ENCODE data around the gene B4GAT1. TPM values are rescaled to one million over a fixed set of nuclear protein-coding genes. Genes with fewer than 3 reads are reported as not detected.

B4GAT1 gene
- total and polyA plus RNA-seq, 2 of the 4 experiments (the other 2 are of a cell fraction), result 10.6 to 18.4 TPM

GRCh38 chr11:66315921-66316811 is 31.3 kb downstream of the B4GAT1 start:
- H3K18ac ChIP-seq (ENCODE audit: low read depth, low read length), result peak overlapping the region; percentile 12

More at GRCh38 chr11:66315921-66316811, 31.3 kb downstream of the B4GAT1 start:
- Histone ChIP-seq H3K4me3 (ENCODE audit: insufficient read depth, low read depth, low read length) (peak overlapping the region; percentile 72), H4K91ac (ENCODE audit: insufficient read depth, low read depth, low read length) (peak overlapping the region; percentile 26; the same call in 1 of the 2 replicates), H2AFZ (replicated peaks; ENCODE audit: low read length, poor library complexity) (peak overlapping the region; percentile 81), H2BK15ac (ENCODE audit: low read depth, low read length) (no peak overlapping the region), H3K9me1 (ENCODE audit: insufficient read depth, low read length) (peaks cover 11% of the 10 kb centered on the region), H4K20me1 (ENCODE audit: insufficient read depth, low read length) (peaks cover 39% of the 10 kb centered on the region), H3K23ac (ENCODE audit: low read depth, low read length) (peak overlapping the region; percentile 75), H3K27ac (ENCODE audit: insufficient read depth, low read length) (peak overlapping the region; percentile 93), H2AK9ac (replicated peaks; ENCODE audit: low read depth, low read length, poor library complexity) (peak overlapping the region; percentile 93), H3K9me3 (ENCODE audit: control insufficient read depth, insufficient read depth, low read length) (no peaks in the 10 kb centered on the region), H3K56ac (ENCODE audit: extremely low read depth, insufficient read depth, low read length) (peak overlapping the region; percentile 50), H3K4me2 (ENCODE audit: low read depth, low read length) (peak overlapping the region; percentile 85), H2BK120ac (ENCODE audit: low read depth, low read length) (0 out of 2 replicates have a peak overlapping the region, but pooled peaks have one; percentile 47), H4K5ac (ENCODE audit: low read depth, low read length) (peak overlapping the region; percentile 0; the same call in 1 of the 2 replicates), H2BK5ac (ENCODE audit: low read depth, low read length, poor library complexity, severe bottlenecking) (peak overlapping the region; percentile 77), H3K4me1 (ENCODE audit: control insufficient read depth, insufficient read depth, low read length) (peaks cover 32% of the 10 kb centered on the region), H3K27me3 (ENCODE audit: control insufficient read depth, insufficient read depth, low read length) (no peaks in the 10 kb centered on the region), H3K36me3 (ENCODE audit: control insufficient read depth, insufficient read depth, low read length) (no peaks in the 10 kb centered on the region), H3K9ac (ENCODE audit: low read depth, low read length) (peak overlapping the region; percentile 95), H3K4ac (ENCODE audit: low read depth, low read length) (peak overlapping the region; percentile 81), H2BK20ac (ENCODE audit: low read depth, low read length) (no peak overlapping the region), H3K14ac (replicated peaks; ENCODE audit: low read depth, low read length) (peak overlapping the region; percentile 94), H4K8ac (ENCODE audit: low read depth in 2 of 2, low read length in 2 of 2) (peak overlapping the region; percentile 1 to 59; a peak in 2 of 4 replicates), H2AK5ac (ENCODE audit: low read depth, low read length) (peak overlapping the region; percentile 77), H3K79me1 (ENCODE audit: low read depth in 1 of 2, low read length in 2 of 2) (peaks cover 0 to 42% of the 10 kb centered on the region in 2 experiments; a peak in 2 of 4 replicates)
- 12% methylated on average over 22 of the region's 52 CpGs; no CpG with 5 or more reads in 1 of the 2 experiments for WGBS, 2 experiments (ENCODE audit: extremely low coverage in 2 of 2, insufficient read length in 1 of 2)
- BruUV-seq (replicated peaks), result no TSS peak
- DNase-seq, result no peak
- dilution Hi-C loops (cut with HindIII; ENCODE audit: low sequenced_read_pairs, unreplicated experiment), result no loop called here
- ATAC-seq (ENCODE audit: low read depth), result no peak
- in situ Hi-C loops (cut with MboI; ENCODE audit: low sequenced_read_pairs), result no loop called here
- CTCF ChIA-PET, result no interaction called here
- TF ChIP-seq USF2 (IDR thresholded peaks at IDR 0.05; ENCODE audit: low read depth, low read length), result peak; percentile 83
- TF ChIP-seq BHLHE40 (IDR thresholded peaks at IDR 0.05; ENCODE audit: low read depth, low read length), result peak; percentile 60; the same call in 1 of the 2 replicates
- no peak for TF ChIP-seq SMC3 (IDR thresholded peaks at IDR 0.05; ENCODE audit: low read depth, low read length)
- POLR2A ChIA-PET (ENCODE audit: unreplicated experiment), result interaction anchor here (0.7 to 1.0 kb wide), 4 partner anchors 11 to 27 kb away, joined by 3 to 16 read pairs (median 6); partner anchors contain the start of genes RIN1 and YIF1A
- intact Hi-C loops (cut with micrococcal nuclease), result no loop called here
